Fibroblast of lung (primary cell): ENCODE results near the gene TP53I11.

Source experiments
- EZH2 ChIP-seq: IDR thresholded peaks from 2 replicates; pipeline ENCODE4 v1.5.1; 2012; ENCODE audit warnings: low read length, control low read depth, mild to moderate bottlenecking; ENCODE audit errors: missing control alignments
- TF ChIP-seq, protein P1 (sequence below), 2 donors: IDR thresholded peaks in 1 of 2; conservative IDR thresholded peaks in 1 of 2; 1 replicate in 1 of 2; 2 replicates in 1 of 2; pipeline ENCODE4 v1.5.1; 2011 to 2012; ENCODE audit warnings: low read length in 2 of 2, control low read depth in 1 of 2, inconsistent platforms in 1 of 2, low read depth in 1 of 2, mild to moderate bottlenecking in 1 of 2

DNA sequence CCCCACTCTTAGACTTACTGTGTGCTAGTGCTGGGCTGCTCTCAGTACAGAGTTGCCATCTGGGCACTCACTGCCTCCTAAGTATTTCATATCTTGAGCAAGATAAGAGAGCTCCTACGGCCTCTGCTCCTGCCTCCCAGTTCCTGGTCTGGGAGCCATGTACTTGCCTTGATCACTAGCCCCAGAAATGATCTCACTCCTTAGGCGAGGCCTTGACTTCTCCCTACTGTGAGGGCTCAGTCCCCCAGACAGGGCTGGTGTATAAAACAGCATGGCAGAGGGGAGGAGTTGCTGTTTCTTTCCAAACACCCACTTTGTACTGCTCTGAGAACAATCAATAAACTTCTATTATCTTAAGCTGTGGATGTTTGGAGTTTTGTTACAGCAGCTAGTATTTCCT is 47.4 kb upstream of the TP53I11 start:
- TF ChIP-seq, protein P1, sequence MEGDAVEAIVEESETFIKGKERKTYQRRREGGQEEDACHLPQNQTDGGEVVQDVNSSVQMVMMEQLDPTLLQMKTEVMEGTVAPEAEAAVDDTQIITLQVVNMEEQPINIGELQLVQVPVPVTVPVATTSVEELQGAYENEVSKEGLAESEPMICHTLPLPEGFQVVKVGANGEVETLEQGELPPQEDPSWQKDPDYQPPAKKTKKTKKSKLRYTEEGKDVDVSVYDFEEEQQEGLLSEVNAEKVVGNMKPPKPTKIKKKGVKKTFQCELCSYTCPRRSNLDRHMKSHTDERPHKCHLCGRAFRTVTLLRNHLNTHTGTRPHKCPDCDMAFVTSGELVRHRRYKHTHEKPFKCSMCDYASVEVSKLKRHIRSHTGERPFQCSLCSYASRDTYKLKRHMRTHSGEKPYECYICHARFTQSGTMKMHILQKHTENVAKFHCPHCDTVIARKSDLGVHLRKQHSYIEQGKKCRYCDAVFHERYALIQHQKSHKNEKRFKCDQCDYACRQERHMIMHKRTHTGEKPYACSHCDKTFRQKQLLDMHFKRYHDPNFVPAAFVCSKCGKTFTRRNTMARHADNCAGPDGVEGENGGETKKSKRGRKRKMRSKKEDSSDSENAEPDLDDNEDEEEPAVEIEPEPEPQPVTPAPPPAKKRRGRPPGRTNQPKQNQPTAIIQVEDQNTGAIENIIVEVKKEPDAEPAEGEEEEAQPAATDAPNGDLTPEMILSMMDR (conservative IDR thresholded peaks at IDR 0.05 in 1 of 2, IDR thresholded peaks at IDR 0.05 in 1 of 2; ENCODE audit: low read depth in 1 of 2, low read length in 2 of 2) = no peak
- no peak for TF ChIP-seq EZH2
